Mononuclear cell (primary cell): ENCODE measurements around the gene BTBD9. TPM values are rescaled to one million over a fixed set of nuclear protein-coding genes. Genes with fewer than 3 reads are reported as not detected.
"Not testable (repeated sequence)": the region's sequence is repeated elsewhere in the genome, so short reads cannot be mapped to it uniquely, and the experiment has no call there.

Experiments used
- H3K27me3 ChIP-seq: 2 replicates; pipeline ENCODE4 v1.6.0; 2011; ENCODE audit warnings: low read length, control low read depth; ENCODE audit not compliant: insufficient read depth
- H3K4me1 ChIP-seq: 2 replicates; pipeline ENCODE4 v1.5.1; 2011; ENCODE audit warnings: mild to moderate bottlenecking, low read length, control low read depth; ENCODE audit not compliant: insufficient read depth
- H3K4me3 ChIP-seq: 2 replicates; pipeline ENCODE4 v1.5.1; 2011; ENCODE audit warnings: mild to moderate bottlenecking, low read length, moderate library complexity
- H3K9me3 ChIP-seq: 2 replicates; pipeline ENCODE4 v1.5.1; 2011; ENCODE audit warnings: low read depth, mild to moderate bottlenecking, control low read depth, low read length
- total RNA-seq: library from RNA; depleted of rRNA; stranded (reverse); fragments of >200 nt; gene quantifications from one replicate; pipeline ENCODE4 v1.2.3, GENCODE V29; 2012

The BTBD9 gene
- total RNA-seq, 1 donor: 93.7 TPM

DNA sequence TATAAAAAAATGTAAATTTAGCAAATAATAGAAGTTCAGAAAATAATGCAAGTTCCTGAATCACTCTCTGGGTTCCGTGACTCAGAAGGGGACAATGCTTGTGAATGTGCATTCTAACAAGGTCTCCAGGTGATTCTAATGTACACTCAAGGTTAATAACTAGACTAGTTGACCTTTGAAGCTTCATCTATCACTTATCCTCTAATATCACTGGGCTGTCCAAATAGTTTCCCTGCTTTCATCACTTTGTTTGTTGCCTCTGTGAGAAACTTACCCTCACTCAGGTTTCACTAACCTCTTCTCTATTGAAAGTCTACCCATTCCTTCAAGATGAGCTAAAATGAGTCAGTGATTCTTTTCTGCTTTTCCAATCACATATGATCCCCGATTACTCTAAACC, 189.0 kb downstream of the BTBD9 start:
- Histone ChIP-seq H3K4me3 (no peak overlapping the region), H3K4me1 (no peaks in the 10 kb centered on the region), H3K27me3 (no peaks in the 10 kb centered on the region), H3K9me3 (no peaks in the 10 kb centered on the region)

DNA sequence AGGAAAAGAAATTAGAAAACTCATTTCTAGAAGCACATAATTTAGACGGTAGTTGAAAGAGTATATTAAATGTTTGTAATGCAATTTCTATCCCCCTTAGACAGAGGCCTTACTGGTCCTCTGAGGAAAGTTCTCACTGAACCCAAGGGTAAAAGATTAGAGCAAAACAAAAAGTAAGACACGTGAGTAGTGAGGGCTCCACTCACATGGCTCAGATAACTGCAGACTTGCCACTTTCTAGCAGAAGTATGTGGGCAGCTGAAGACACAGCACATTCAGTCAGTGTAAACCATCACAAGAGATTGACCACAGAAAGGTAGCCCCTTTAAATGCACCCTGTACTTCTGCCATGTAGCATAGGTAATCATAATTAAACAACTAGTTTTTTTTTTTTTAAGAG, 193.8 kb downstream of the BTBD9 start:
- Histone ChIP-seq H3K9me3 (no peaks in the 10 kb centered on the region), H3K27me3 (no peaks in the 10 kb centered on the region), H3K4me1 (peaks cover 23% of the 10 kb centered on the region), H3K4me3 (no peak overlapping the region)

GRCh38 chr6:38445336-38445735, 194.4 kb downstream of the BTBD9 start:
- no peaks in the 10 kb centered on the region for H3K27me3 ChIP-seq
- no peak overlapping the region for H3K4me3 ChIP-seq
- peaks cover 23% of the 10 kb centered on the region for H3K4me1 ChIP-seq
- H3K9me3 ChIP-seq: no peaks in the 10 kb centered on the region

DNA sequence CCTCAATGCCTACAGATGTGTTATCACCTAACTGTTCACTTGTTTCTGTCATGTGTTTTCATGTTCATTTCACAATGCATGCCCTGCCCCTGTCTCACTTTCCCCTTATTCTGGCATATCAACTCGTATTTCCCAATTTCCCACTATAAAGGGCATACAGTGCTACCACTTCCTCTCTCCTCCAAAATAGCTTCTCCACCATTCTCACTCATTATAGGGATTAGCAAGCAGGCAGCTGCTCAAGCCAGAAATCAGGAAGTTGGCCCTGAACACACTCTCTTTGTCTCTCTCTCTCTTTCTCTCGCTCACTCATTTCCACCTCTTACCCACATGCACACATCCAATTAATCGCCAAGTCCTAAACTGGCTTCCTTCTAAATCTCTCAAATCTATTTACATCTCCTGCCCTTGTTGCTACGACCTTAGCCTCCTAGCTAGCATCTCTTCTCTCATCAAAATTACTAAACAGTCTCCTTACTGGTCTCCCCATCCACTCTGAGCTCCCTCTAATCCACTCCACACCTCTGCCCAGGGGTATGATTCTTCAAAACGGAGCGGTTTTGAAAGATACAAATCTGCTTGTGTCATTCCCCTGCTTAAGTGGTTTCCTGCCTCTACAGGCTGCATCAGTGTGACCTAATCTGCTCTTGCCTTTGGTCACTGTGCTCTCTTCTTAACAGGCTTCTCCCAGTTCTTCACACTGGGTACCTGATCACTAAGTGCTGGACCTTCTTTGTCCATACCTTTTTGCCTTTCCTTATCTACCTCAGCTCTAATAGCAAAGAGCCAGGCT, 196.2 kb downstream of the BTBD9 start:
- Histone ChIP-seq H3K9me3 (no peaks in the 10 kb centered on the region), H3K4me3 (no peak overlapping the region), H3K4me1 (peaks cover 23% of the 10 kb centered on the region), H3K27me3 (no peaks in the 10 kb centered on the region)

DNA sequence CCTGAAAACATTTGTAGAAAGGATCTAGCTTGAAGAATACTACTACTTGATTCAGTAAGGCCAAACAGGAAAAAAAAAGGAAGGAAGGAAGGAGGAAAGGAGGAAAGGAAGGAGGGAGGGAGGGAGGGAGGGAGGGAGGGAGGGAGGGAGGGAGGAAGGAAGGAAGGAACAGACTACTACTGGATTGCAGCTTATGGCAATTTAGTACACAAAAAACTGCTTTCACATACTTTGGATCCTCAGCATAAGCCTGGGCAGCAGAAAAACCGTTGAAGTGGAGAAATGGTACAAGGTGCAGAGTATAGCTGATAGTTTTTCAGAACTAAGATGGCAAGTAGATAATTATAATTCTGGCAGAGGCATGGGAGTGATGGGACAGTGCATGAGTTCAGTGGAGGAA, 201.6 kb downstream of the BTBD9 start:
- H3K27me3 ChIP-seq: no peaks in the 10 kb centered on the region
- no peaks in the 10 kb centered on the region for H3K9me3 ChIP-seq
- no peak overlapping the region for H3K4me3 ChIP-seq
- H3K4me1 ChIP-seq: peaks cover 9% of the 10 kb centered on the region

GRCh38 chr6:38436726-38437465, 202.8 kb downstream of the BTBD9 start:
- H3K9me3 ChIP-seq: no peaks in the 10 kb centered on the region
- H3K4me1 ChIP-seq: no peaks in the 10 kb centered on the region
- H3K27me3 ChIP-seq: no peaks in the 10 kb centered on the region
- H3K4me3 ChIP-seq: no peak overlapping the region

DNA sequence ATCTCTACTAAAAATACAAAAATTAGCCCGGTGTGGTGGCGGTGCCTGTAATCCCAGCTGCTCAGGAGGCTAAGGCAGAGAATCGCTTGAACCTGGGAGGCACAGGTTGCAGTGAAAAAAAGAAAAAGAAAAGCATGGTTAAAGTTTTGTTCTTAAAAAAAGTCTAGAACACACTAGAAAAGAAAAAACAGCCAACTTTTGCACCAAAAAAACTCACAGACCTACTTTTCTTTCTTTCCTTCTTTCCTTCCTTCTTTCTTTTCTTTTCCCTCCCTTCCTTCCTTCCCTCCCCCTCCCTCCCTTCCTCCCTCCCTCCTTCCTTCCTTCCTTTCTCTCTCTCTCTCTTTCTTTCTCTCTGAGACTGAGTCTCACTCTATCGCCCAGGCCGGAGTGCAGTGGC, 204.4 kb downstream of the BTBD9 start:
- H3K27me3 ChIP-seq: no peaks in the 10 kb centered on the region
- H3K9me3 ChIP-seq: no peaks in the 10 kb centered on the region
- H3K4me1 ChIP-seq: no peaks in the 10 kb centered on the region
- H3K4me3 ChIP-seq: no peak overlapping the region

- Histone ChIP-seq H3K4me3 (no peak overlapping the region), H3K9me3 (no peaks in the 10 kb centered on the region), H3K4me1 (no peaks in the 10 kb centered on the region), H3K27me3 (no peaks in the 10 kb centered on the region)
Measured at GRCh38 chr6:38434051-38434450, 205.7 kb downstream of the BTBD9 start.

- Histone ChIP-seq H3K27me3 (no peaks in the 10 kb centered on the region), H3K4me1 (no peaks in the 10 kb centered on the region), H3K9me3 (no peaks in the 10 kb centered on the region), H3K4me3 (no peak overlapping the region)
Measured at GRCh38 chr6:38432479-38432878, 207.2 kb downstream of the BTBD9 start.

- H3K4me3 ChIP-seq: no peak overlapping the region
- no peaks in the 10 kb centered on the region for H3K4me1 ChIP-seq
- H3K9me3 ChIP-seq: no peaks in the 10 kb centered on the region
- no peaks in the 10 kb centered on the region for H3K27me3 ChIP-seq
Measured at GRCh38 chr6:38432079-38432478, 207.7 kb downstream of the BTBD9 start.

DNA sequence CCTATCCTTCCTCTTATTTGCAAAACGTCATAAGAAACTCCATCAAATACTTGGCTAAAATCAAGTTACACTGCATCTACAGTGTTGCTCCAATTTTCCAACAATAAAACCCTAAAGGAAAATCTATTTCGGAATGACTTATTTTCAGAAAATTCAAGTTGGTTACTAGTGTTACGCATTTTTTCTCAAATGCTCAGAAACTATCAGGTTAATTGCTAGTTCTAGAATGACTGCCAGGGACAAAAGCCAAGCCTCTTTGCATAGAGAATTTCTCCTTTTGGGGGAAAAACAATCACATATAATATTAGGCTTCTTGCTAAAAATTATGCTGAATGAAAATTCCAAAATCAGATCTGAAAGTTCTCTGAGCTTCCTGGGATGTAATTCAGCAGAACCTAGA, 210.2 kb downstream of the BTBD9 start:
- no peaks in the 10 kb centered on the region for H3K4me1 ChIP-seq

DNA sequence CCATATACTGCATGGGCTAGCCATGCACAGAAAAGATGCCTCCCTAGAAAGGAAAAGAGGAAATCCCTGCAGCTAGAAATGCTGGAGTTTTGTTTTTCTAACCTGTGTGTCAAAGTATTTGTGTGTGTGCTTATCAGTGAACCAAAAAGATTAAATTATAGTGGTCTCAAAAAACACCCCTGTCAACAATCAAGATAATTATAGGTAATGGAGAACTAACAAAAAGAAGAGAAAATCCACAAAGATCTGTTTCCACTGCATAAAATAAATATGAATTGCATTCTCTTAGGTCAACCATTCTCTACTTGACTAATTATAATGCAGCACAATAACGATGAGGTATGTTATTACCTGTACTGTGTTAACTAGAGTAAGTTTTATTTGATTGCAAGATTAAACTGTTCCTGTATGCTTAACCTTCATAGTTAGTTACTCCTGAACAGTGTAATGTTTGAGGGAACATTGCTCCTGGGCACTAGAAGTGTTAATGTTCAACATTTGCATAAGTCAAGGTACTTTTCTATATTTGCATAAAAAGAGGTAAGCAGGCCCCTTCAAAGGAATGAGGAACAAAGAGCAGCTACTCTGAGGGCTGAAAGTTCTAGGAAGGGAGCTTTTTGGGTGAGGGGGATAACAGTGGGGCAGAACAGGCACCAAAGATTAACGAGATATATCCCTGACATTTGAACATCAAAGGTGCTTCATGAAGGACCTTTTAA, 212.1 kb downstream of the BTBD9 start:
- Histone ChIP-seq H3K27me3 (no peaks in the 10 kb centered on the region), H3K9me3 (no peaks in the 10 kb centered on the region), H3K4me3 (no peak overlapping the region), H3K4me1 (no peaks in the 10 kb centered on the region)

More for the DNA sequence above, 210.2 kb downstream of the BTBD9 start:
- Histone ChIP-seq H3K27me3 (no peaks in the 10 kb centered on the region), H3K9me3 (no peaks in the 10 kb centered on the region), H3K4me3 (no peak overlapping the region)

GRCh38 chr6:38425788-38426488, 213.8 kb downstream of the BTBD9 start:
- not testable (repeated sequence) for H3K4me3 ChIP-seq, H3K9me3 ChIP-seq, H3K4me1 ChIP-seq

GRCh38 chr6:38423746-38424145, 216.0 kb downstream of the BTBD9 start:
- no peaks in the 10 kb centered on the region for H3K27me3 ChIP-seq
- H3K9me3 ChIP-seq: no peaks in the 10 kb centered on the region
- no peak overlapping the region for H3K4me3 ChIP-seq
- H3K4me1 ChIP-seq: no peaks in the 10 kb centered on the region

More at GRCh38 chr6:38425788-38426488, 213.8 kb downstream of the BTBD9 start:
- not testable (repeated sequence) for H3K27me3 ChIP-seq

DNA sequence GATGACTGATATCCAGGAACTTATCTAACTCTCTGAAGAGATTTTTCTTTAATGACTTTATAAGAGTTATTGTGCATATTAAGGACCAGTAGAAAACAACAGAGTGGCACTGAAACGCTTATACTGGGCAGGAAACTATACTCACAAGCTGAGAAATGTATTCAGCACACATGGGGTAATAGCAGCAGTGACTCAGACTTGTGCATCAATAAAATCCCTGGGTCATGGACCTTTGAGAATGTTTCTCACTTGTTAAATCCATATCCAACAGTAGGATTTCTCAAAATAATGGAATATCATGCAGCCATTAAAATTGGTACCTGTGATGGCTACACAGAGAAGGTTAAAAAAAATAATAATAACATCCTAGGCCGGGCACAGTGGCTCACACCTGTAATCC, 219.5 kb downstream of the BTBD9 start:
- H3K27me3 ChIP-seq: no peaks in the 10 kb centered on the region
- no peaks in the 10 kb centered on the region for H3K4me1 ChIP-seq
- H3K9me3 ChIP-seq: no peaks in the 10 kb centered on the region
- no peak overlapping the region for H3K4me3 ChIP-seq
